ENCODE data around the gene CFD.
"Not testable (repeated sequence)": the region's sequence is repeated elsewhere in the genome, so short reads cannot be mapped to it uniquely, and the experiment has no call there.

The CFD gene

GRCh38 chr19:842802-843179 lies 16.7 kb upstream of the CFD start:
- 77% methylated on average over 3 of the region's 7 CpGs for WGBS (ENCODE audit: insufficient coverage)
- DNase-seq; H3K4me3 ChIP-seq (ENCODE audit: control insufficient read depth in 1 of 7, extremely low read depth in 1 of 7, insufficient read depth in 4 of 7, low read depth in 2 of 7, low read length in 6 of 7); H3K9me3 ChIP-seq (ENCODE audit: control extremely low read depth in 1 of 5, control insufficient read depth in 4 of 5, insufficient read depth in 2 of 5, low read depth in 1 of 5, low read length in 4 of 5); H3K27ac ChIP-seq (ENCODE audit: insufficient read depth in 1 of 2, low read depth in 1 of 2, low read length in 2 of 2, poor library complexity in 1 of 2, severe bottlenecking in 2 of 2); POLR2A ChIA-PET; H3K36me3 ChIP-seq (ENCODE audit: control insufficient read depth in 4 of 4, insufficient read depth in 4 of 4, low read length in 3 of 4): not testable (repeated sequence)
- CTCF ChIA-PET, result interaction anchor here (1.2 kb wide), 1 partner anchor 72 kb away, joined by 3 read pairs; no protein-coding TSS in a partner anchor
- peaks cover 0 to 12% (median 9%) of the 10 kb centered on the region in 4 experiments for H3K4me1 ChIP-seq (ENCODE audit: control extremely low read depth in 1 of 4, control insufficient read depth in 4 of 4, insufficient read depth in 4 of 4, low read length in 3 of 4)
- H3K27me3 ChIP-seq (replicated peaks in 2 of 5; ENCODE audit: control insufficient read depth in 4 of 5, insufficient read depth in 5 of 5, low read length in 4 of 5), result peaks cover 3 to 56% (median 7%) of the 10 kb centered on the region in 5 experiments

DNA sequence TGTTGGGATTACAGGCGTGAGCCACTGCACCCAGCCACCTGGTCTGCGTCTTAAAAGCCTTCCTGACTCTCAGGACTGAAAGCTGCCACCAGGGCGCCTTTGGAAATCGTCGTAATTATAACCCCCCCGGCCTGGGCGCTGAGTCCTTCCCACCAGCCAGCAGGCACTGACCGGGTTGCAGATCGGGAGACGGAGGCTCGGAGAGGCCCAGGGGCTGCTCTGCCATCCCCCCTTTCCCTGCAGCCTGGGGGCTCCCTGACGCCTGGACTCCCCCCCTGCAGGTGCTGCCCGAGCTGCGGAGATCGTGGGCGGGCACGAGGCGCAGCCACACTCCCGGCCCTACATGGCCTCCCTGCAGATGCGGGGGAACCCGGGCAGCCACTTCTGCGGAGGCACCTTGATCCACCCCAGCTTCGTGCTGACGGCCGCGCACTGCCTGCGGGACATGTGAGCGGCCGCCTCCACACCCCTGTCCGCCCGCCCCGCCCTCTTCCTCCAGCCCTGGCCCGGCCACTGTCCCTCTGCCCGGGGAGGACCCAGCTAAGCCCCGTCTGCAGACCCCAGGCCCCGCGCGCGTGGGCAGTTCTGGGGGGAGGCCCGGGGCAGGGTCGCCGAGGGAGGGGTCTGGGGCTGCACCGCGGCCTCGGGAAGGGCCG lies 16.2 kb upstream of the CFD start:
- Histone ChIP-seq H3K36me3 (ENCODE audit: control insufficient read depth in 4 of 4, insufficient read depth in 4 of 4, low read length in 3 of 4) (no peaks in the 10 kb centered on the region), H3K9me3 (ENCODE audit: control extremely low read depth in 1 of 5, control insufficient read depth in 4 of 5, insufficient read depth in 2 of 5, low read depth in 1 of 5, low read length in 4 of 5) (no peaks in the 10 kb centered on the region), H3K27ac (ENCODE audit: insufficient read depth in 1 of 2, low read depth in 1 of 2, low read length in 2 of 2, poor library complexity in 1 of 2, severe bottlenecking in 2 of 2) (no peak overlapping the region), H3K27me3 (replicated peaks in 2 of 5; ENCODE audit: control insufficient read depth in 4 of 5, insufficient read depth in 5 of 5, low read length in 4 of 5) (peaks cover 3 to 61% (median 8%) of the 10 kb centered on the region in 5 experiments), H3K4me3 (ENCODE audit: control insufficient read depth in 1 of 7, extremely low read depth in 1 of 7, insufficient read depth in 4 of 7, low read depth in 2 of 7, low read length in 6 of 7) (peak overlapping the region in 1 of 7 experiments; percentile 19), H3K4me1 (ENCODE audit: control extremely low read depth in 1 of 4, control insufficient read depth in 4 of 4, insufficient read depth in 4 of 4, low read length in 3 of 4) (peaks cover 0 to 12% (median 9%) of the 10 kb centered on the region in 4 experiments)
- peak in 1 of 3 donors; percentile 51 for DNase-seq
- ChIA-PET CTCF (interaction anchor here (1.2 kb wide), 1 partner anchor 73 kb away, joined by 3 read pairs; no protein-coding TSS in a partner anchor), POLR2A (no interaction called here)
- 1% methylated on average over 32 of the region's 46 CpGs for WGBS (ENCODE audit: insufficient coverage)

DNA sequence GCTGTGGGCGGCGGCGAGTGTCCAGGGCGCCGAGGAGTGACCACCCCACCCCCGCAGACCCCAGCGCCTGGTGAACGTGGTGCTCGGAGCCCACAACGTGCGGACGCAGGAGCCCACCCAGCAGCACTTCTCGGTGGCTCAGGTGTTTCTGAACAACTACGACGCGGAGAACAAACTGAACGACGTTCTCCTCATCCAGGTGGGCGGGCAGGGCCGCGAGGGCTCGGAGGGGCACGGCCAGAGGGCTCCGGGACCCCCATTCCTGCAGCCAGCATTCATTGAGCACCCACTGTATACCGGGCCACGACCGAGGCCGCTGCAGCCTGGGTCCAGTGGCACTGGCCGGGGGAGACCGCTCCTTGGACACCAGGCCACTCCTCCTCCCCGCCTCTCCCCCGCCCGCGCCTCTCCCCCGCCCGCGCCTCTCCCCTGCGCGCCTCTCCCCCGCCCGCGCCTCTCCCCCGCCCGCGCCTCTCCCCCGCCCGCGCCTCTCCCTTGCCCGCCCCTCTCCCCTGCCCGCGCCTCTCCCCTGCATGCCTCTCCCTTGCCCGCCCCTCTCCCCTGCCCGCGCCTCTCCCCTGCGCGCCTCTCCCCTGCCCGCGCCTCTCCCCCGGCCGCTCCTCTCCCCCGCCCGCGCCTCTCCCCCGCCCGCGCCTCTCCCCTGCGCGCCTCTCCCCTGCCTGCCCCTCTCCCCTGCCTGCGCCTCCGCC lies 15.5 kb upstream of the CFD start:
- no peaks in the 10 kb centered on the region for H3K36me3 ChIP-seq (ENCODE audit: control insufficient read depth in 4 of 4, insufficient read depth in 4 of 4, low read length in 3 of 4)
- H3K27me3 ChIP-seq (replicated peaks in 2 of 5; ENCODE audit: control insufficient read depth in 4 of 5, insufficient read depth in 5 of 5, low read length in 4 of 5), result peaks cover 3 to 67% (median 9%) of the 10 kb centered on the region in 5 experiments
- no peak for DNase-seq
- H3K4me1 ChIP-seq (ENCODE audit: control extremely low read depth in 1 of 4, control insufficient read depth in 4 of 4, insufficient read depth in 4 of 4, low read length in 3 of 4), result peaks cover 0 to 12% (median 8%) of the 10 kb centered on the region in 4 experiments
- no peak overlapping the region for H3K27ac ChIP-seq (ENCODE audit: insufficient read depth in 1 of 2, low read depth in 1 of 2, low read length in 2 of 2, poor library complexity in 1 of 2, severe bottlenecking in 2 of 2)
- no peak overlapping the region for H3K4me3 ChIP-seq (ENCODE audit: control insufficient read depth in 1 of 7, extremely low read depth in 1 of 7, insufficient read depth in 4 of 7, low read depth in 2 of 7, low read length in 6 of 7)
- ChIA-PET CTCF (interaction anchor here (1.2 kb wide), 1 partner anchor 73 kb away, joined by 3 read pairs; no protein-coding TSS in a partner anchor), POLR2A (no interaction called here)
- WGBS (ENCODE audit: insufficient coverage), result 11% methylated on average over 29 of the region's 70 CpGs
- H3K9me3 ChIP-seq (ENCODE audit: control extremely low read depth in 1 of 5, control insufficient read depth in 4 of 5, insufficient read depth in 2 of 5, low read depth in 1 of 5, low read length in 4 of 5), result no peaks in the 10 kb centered on the region

DNA sequence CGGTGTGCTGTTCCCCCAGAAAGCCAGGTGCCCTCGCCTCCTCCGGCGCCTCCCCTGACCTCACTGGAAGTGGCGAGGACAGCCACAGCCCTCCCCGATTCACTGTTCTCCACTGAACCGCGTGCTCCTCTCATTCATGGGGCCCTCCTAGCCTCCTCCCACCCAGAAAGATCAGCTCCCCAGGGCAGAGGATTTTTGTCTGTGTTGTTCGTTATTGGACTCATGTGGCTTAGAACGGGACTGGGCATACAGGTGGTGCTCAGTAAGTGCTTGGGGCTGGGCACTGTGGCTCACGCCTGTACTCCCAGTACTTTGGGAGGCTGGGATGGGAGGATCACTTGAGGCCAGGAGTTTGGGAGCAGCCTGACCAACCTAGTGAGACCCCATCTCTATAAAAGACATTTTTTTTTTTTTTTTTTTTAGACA lies 14.9 kb upstream of the CFD start:
- Histone ChIP-seq H3K27me3 (replicated peaks in 2 of 5; ENCODE audit: control insufficient read depth in 4 of 5, insufficient read depth in 5 of 5, low read length in 4 of 5) (peaks cover 3 to 70% (median 9%) of the 10 kb centered on the region in 5 experiments), H3K4me1 (ENCODE audit: control extremely low read depth in 1 of 4, control insufficient read depth in 4 of 4, insufficient read depth in 4 of 4, low read length in 3 of 4) (peaks cover 0 to 12% (median 8%) of the 10 kb centered on the region in 4 experiments), H3K36me3 (ENCODE audit: control insufficient read depth in 4 of 4, insufficient read depth in 4 of 4, low read length in 3 of 4) (no peaks in the 10 kb centered on the region), H3K27ac (ENCODE audit: insufficient read depth in 1 of 2, low read depth in 1 of 2, low read length in 2 of 2, poor library complexity in 1 of 2, severe bottlenecking in 2 of 2) (no peak overlapping the region), H3K4me3 (ENCODE audit: control insufficient read depth in 1 of 7, extremely low read depth in 1 of 7, insufficient read depth in 4 of 7, low read depth in 2 of 7, low read length in 6 of 7) (no peak overlapping the region), H3K9me3 (ENCODE audit: control extremely low read depth in 1 of 5, control insufficient read depth in 4 of 5, insufficient read depth in 2 of 5, low read depth in 1 of 5, low read length in 4 of 5) (no peaks in the 10 kb centered on the region)
- 60% methylated on average over 1 of the region's 11 CpGs for WGBS (ENCODE audit: insufficient coverage)
- CTCF ChIA-PET, result no interaction called here
- POLR2A ChIA-PET, result no interaction called here
- DNase-seq, result peak in 2 of 3 donors; percentile 40 to 64

DNA sequence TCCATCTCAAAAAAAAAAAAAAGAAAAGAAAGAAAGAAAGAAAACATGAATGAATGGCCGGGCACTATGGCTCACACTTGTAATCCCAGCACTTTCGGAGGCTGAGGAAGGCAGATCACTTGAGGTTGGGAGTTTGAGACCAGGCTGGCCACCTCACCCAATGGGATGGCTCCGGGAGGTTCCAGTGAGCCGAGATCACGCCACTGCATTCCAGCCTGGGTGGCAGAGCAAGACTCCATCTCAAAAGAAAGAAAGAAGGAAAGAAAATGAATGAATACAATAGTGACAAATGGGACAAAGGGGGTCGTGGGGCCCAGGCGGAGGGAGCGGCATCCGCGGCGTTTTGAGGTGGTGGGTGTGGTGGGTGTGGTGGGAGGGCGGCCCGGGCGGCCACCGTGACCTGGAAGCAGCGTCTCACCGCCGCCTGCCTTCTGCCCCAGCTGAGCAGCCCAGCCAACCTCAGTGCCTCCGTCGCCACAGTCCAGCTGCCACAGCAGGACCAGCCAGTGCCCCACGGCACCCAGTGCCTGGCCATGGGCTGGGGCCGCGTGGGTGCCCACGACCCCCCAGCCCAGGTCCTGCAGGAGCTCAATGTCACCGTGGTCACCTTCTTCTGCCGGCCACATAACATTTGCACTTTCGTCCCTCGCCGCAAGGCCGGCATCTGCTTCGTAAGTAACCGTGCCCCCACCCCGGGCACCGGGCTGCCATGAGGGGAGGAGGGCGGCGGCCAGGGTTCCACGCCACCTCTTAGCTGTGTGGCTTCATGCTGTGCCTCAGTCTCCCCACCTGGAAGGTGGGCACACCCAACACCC lies 13.6 kb upstream of the CFD start:
- H3K27ac ChIP-seq (ENCODE audit: insufficient read depth in 1 of 2, low read depth in 1 of 2, low read length in 2 of 2, poor library complexity in 1 of 2, severe bottlenecking in 2 of 2), result no peak overlapping the region
- H3K4me3 ChIP-seq (ENCODE audit: control insufficient read depth in 1 of 7, extremely low read depth in 1 of 7, insufficient read depth in 4 of 7, low read depth in 2 of 7, low read length in 6 of 7), result no peak overlapping the region
- CTCF ChIA-PET, result interaction anchor here (1.2 kb wide), 1 partner anchor 88 kb away, joined by 3 read pairs; no protein-coding TSS in a partner anchor
- H3K36me3 ChIP-seq (ENCODE audit: control insufficient read depth in 4 of 4, insufficient read depth in 4 of 4, low read length in 3 of 4), result no peaks in the 10 kb centered on the region
- peaks cover 3 to 77% (median 13%) of the 10 kb centered on the region in 5 experiments for H3K27me3 ChIP-seq (replicated peaks in 2 of 5; ENCODE audit: control insufficient read depth in 4 of 5, insufficient read depth in 5 of 5, low read length in 4 of 5)
- WGBS (ENCODE audit: insufficient coverage), result 82% methylated on average over 30 of the region's 37 CpGs
- POLR2A ChIA-PET, result no interaction called here
- peaks cover 0 to 18% (median 9%) of the 10 kb centered on the region in 4 experiments for H3K4me1 ChIP-seq (ENCODE audit: control extremely low read depth in 1 of 4, control insufficient read depth in 4 of 4, insufficient read depth in 4 of 4, low read length in 3 of 4)
- no peaks in the 10 kb centered on the region for H3K9me3 ChIP-seq (ENCODE audit: control extremely low read depth in 1 of 5, control insufficient read depth in 4 of 5, insufficient read depth in 2 of 5, low read depth in 1 of 5, low read length in 4 of 5)
- DNase-seq, result no peak

DNA sequence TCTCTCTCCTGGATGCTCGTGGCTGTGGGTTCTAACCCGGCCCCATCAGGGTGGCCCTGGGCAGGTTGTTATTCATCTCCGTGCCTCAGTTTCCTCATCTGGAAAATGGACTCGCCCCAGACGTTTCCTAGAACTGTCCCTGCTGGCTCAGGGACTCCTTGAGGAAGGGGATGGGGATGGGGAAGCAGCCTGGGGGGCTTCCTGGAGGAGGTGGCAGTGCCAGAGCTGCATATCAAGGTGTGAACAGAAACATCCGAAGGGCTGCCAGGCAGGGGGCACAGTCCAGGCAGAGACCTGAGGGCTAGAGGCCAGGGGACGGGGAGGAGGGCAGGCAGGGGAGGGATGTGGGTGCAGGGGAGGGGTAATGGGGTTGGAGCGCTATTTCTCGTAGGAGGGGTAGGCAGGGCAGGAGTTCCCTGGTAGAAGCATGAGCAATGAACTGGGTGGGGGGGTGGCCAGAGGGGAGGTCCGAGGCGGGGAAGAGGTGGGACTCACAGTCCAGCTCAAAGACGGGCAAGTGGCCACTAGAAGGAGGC lies 11.0 kb upstream of the CFD start:
- no peak for DNase-seq
- POLR2A ChIA-PET, result no interaction called here

More for the DNA sequence above, 11.0 kb upstream of the CFD start:
- no peaks in the 10 kb centered on the region for H3K9me3 ChIP-seq (ENCODE audit: control extremely low read depth in 1 of 5, control insufficient read depth in 4 of 5, insufficient read depth in 2 of 5, low read depth in 1 of 5, low read length in 4 of 5)
- no peak overlapping the region for H3K4me3 ChIP-seq (ENCODE audit: control insufficient read depth in 1 of 7, extremely low read depth in 1 of 7, insufficient read depth in 4 of 7, low read depth in 2 of 7, low read length in 6 of 7)
- peaks cover 3 to 84% (median 13%) of the 10 kb centered on the region in 5 experiments for H3K27me3 ChIP-seq (replicated peaks in 2 of 5; ENCODE audit: control insufficient read depth in 4 of 5, insufficient read depth in 5 of 5, low read length in 4 of 5)
- peaks cover 0 to 14% (median 6%) of the 10 kb centered on the region in 4 experiments for H3K4me1 ChIP-seq (ENCODE audit: control extremely low read depth in 1 of 4, control insufficient read depth in 4 of 4, insufficient read depth in 4 of 4, low read length in 3 of 4)
- WGBS (ENCODE audit: insufficient coverage), result 28% methylated on average over 9 of the region's 12 CpGs
- CTCF ChIA-PET, result no interaction called here
- H3K27ac ChIP-seq (ENCODE audit: insufficient read depth in 1 of 2, low read depth in 1 of 2, low read length in 2 of 2, poor library complexity in 1 of 2, severe bottlenecking in 2 of 2), result no peak overlapping the region
- no peaks in the 10 kb centered on the region for H3K36me3 ChIP-seq (ENCODE audit: control insufficient read depth in 4 of 4, insufficient read depth in 4 of 4, low read length in 3 of 4)

Measured in common myeloid progenitor, CD34-positive (primary cell).